ENCODE data around the gene SDHAF4. TPM values are rescaled to one million over a fixed set of nuclear protein-coding genes. Genes with fewer than 3 reads are reported as not detected.

SDHAF4 gene
- total and polyA plus RNA-seq, 2 of the 13 experiments (the other 11 are each of a cell fraction or from before 2014, with no cell fraction given), result 7.5 to 10.8 TPM

DNA sequence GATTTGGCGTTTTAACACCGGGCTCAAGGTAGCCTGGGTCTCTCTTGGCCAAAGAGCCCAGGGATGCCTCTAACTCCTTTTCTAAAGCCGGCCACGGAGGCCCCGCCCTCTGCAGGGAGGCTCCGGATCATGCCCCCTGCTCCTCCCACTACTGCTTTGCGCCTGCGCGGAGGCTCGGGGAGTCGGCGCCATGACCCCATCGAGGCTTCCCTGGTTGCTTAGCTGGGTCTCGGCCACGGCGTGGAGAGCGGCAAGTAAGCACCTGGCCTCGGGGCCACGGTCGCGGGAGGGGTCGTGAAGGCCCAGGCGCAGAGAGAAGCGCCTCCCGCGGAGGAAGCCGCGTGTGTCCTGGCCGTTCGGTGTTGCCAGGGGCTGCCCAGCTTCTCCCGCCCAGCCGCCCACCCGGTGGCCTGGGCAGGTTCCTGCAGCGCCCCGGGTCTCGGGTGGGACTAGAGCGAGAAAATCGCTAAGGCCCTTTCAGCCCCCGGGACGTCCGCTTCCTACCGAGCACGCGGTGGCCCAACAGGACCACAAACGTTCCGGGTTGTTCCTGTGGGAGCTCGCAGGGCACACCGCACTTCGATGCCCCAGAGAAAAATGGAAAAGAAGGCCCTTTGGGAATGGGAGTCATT is at the start of gene SDHAF4 (continued):
- TF ChIP-seq EEA1 (CRISPR knock-in tag; IDR thresholded peaks at IDR 0.05; ENCODE audit: borderline replicate concordance), result no peak; the same call in 1 of the 2 replicates
- TF ChIP-seq ZMYM4 (CRISPR knock-in tag; IDR thresholded peaks at IDR 0.05), result peak; percentile 96
- TF ChIP-seq, protein P1, sequence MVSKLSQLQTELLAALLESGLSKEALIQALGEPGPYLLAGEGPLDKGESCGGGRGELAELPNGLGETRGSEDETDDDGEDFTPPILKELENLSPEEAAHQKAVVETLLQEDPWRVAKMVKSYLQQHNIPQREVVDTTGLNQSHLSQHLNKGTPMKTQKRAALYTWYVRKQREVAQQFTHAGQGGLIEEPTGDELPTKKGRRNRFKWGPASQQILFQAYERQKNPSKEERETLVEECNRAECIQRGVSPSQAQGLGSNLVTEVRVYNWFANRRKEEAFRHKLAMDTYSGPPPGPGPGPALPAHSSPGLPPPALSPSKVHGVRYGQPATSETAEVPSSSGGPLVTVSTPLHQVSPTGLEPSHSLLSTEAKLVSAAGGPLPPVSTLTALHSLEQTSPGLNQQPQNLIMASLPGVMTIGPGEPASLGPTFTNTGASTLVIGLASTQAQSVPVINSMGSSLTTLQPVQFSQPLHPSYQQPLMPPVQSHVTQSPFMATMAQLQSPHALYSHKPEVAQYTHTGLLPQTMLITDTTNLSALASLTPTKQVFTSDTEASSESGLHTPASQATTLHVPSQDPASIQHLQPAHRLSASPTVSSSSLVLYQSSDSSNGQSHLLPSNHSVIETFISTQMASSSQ (IDR thresholded peaks at IDR 0.05; ENCODE audit: low read depth), result no peak
- TF ChIP-seq, protein P1 (CRISPR knock-in tag; IDR thresholded peaks at IDR 0.05; ENCODE audit: borderline replicate concordance), result peak; percentile 49; the same call in 1 of the 2 replicates
- peak; percentile 88; the same call in 1 of the 2 replicates for TF ChIP-seq SMAD1 (CRISPR knock-in tag; IDR thresholded peaks at IDR 0.05; ENCODE audit: borderline replicate concordance, low read depth)
- TF ChIP-seq SAP130 (CRISPR knock-in tag; IDR thresholded peaks at IDR 0.05; ENCODE audit: low read depth), result peak; percentile 78
- TF ChIP-seq ZNF564 (CRISPR knock-in tag; IDR thresholded peaks at IDR 0.05), result no peak
- peak; percentile 83; the same call in 1 of the 2 replicates for TF ChIP-seq ZNF276 (CRISPR knock-in tag; IDR thresholded peaks at IDR 0.05; ENCODE audit: low read depth)
- TF ChIP-seq RAD21 (CRISPR knock-in tag; IDR thresholded peaks at IDR 0.05), result peak; percentile 49; the same call in 1 of the 2 replicates
- TF ChIP-seq FOSL2 (CRISPR knock-in tag; IDR thresholded peaks at IDR 0.05), result no peak
- TF ChIP-seq ZSCAN21 (CRISPR knock-in tag; IDR thresholded peaks at IDR 0.05; ENCODE audit: borderline replicate concordance), result peak; percentile 94
- no peak for TF ChIP-seq BATF2 (CRISPR knock-in tag; IDR thresholded peaks at IDR 0.05)
- TF ChIP-seq REST (IDR thresholded peaks at IDR 0.05; ENCODE audit: borderline replicate concordance in 1 of 2, low read depth in 1 of 2, low read length in 2 of 2), result 0 out of 4 replicates have a peak, but pooled peaks of 1 of the 2 experiments have one; percentile 9
- peak; percentile 74; the same call in 1 of the 2 replicates for TF ChIP-seq MED13 (CRISPR knock-in tag; IDR thresholded peaks at IDR 0.05)
- TF ChIP-seq, protein P2, sequence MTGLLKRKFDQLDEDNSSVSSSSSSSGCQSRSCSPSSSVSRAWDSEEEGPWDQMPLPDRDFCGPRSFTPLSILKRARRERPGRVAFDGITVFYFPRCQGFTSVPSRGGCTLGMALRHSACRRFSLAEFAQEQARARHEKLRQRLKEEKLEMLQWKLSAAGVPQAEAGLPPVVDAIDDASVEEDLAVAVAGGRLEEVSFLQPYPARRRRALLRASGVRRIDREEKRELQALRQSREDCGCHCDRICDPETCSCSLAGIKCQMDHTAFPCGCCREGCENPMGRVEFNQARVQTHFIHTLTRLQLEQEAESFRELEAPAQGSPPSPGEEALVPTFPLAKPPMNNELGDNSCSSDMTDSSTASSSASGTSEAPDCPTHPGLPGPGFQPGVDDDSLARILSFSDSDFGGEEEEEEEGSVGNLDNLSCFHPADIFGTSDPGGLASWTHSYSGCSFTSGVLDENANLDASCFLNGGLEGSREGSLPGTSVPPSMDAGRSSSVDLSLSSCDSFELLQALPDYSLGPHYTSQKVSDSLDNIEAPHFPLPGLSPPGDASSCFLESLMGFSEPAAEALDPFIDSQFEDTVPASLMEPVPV (CRISPR knock-in tag; IDR thresholded peaks at IDR 0.05), result peak; percentile 78; the same call in 1 of the 2 replicates

Measured in HepG2 (cell line).